ENCODE results near the gene MAD1L1.
"Not testable (repeated sequence)": the region's sequence is repeated elsewhere in the genome, so short reads cannot be mapped to it uniquely, and the experiment has no call there.

MAD1L1 gene

DNA sequence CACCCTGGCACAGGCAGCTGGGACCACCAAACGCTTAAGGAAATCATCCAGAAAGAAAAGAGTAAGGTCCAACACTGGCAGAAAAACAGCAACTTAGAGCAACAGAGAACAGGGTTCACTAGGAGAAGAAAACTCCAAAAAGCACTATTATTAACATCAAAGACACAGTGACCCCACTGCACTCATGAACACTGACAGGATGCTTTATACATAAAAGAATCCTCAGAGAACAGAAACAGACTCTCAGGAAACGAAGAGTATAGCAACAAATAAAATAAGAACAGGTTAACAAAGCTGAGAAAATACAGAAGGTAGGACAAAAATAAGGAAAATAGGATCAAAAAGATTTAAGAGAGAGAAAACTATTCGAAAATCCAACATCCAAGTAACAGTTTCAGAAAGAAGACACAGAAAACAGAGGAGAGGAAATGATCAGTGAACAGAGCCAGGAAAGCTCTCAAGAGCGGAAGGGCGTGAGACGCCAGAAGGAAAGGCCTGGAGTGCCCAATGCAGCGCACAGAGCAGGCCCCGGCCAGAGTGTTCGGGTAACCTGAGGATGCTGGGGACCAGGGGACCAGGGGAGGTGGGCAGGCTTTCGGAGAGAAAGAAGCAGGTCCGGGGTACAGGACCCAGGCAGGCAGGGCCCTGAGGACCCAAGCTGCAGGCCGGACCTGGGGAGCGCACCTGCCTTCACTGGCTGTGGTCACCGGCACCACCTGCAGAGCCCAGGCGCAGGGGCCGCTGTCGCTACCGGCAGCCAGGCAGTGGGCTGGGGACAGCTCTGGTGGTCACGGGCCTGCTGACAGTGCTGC is 258.2 kb downstream of the MAD1L1 start:
- Histone ChIP-seq H3K27ac (ENCODE audit: low read depth, low read length) (no peak overlapping the region), H3K9me3 (ENCODE audit: low read length) (no peaks in the 10 kb centered on the region), H3K36me3 (ENCODE audit: insufficient read depth, low read length) (no peaks in the 10 kb centered on the region), H3K4me1 (ENCODE audit: insufficient read depth, low read length) (no peaks in the 10 kb centered on the region), H3K9ac (ENCODE audit: low read length) (no peak overlapping the region), H3K4me3 (ENCODE audit: low read depth in 1 of 2, low read length in 2 of 2) (no peak overlapping the region), H3K27me3 (ENCODE audit: control insufficient read depth in 1 of 2, insufficient read depth in 2 of 2, low read length in 2 of 2) (no peaks in the 10 kb centered on the region)

GRCh38 chr7:1973321-1974251 is 259.2 kb downstream of the MAD1L1 start:
- Histone ChIP-seq H3K4me1 (ENCODE audit: insufficient read depth, low read length) (no peaks in the 10 kb centered on the region), H3K9me3 (ENCODE audit: low read length) (no peaks in the 10 kb centered on the region), H3K27me3 (ENCODE audit: control insufficient read depth in 1 of 2, insufficient read depth in 2 of 2, low read length in 2 of 2) (no peaks in the 10 kb centered on the region), H3K36me3 (ENCODE audit: insufficient read depth, low read length) (no peaks in the 10 kb centered on the region), H3K4me3 (ENCODE audit: low read depth in 1 of 2, low read length in 2 of 2) (no peak overlapping the region), H3K27ac (ENCODE audit: low read depth, low read length) (no peak overlapping the region), H3K9ac (ENCODE audit: low read length) (no peak overlapping the region)

DNA sequence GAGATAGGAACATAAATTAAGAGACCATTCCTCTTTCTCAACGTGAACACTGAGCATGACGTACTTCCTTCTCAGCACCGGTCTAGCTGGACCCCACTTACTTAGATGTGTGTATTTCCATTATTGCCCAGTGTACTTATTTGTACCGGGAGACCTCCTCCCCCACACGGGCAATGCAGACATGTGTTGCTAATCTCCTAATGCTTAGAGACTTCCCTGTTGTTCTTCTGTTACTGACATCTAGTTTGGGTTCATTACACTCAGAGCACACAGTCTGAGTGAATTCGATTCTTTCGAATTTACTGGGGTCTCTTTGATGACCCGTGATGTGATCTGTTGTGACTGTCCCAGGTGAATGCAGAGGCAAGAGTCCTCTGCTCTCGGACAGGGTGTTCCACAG is 260.0 kb downstream of the MAD1L1 start:
- H3K27ac ChIP-seq (ENCODE audit: low read depth, low read length), result no peak overlapping the region
- no peak overlapping the region for H3K4me3 ChIP-seq (ENCODE audit: low read depth in 1 of 2, low read length in 2 of 2)
- no peaks in the 10 kb centered on the region for H3K4me1 ChIP-seq (ENCODE audit: insufficient read depth, low read length)
- no peaks in the 10 kb centered on the region for H3K36me3 ChIP-seq (ENCODE audit: insufficient read depth, low read length)
- no peaks in the 10 kb centered on the region for H3K9me3 ChIP-seq (ENCODE audit: low read length)
- H3K27me3 ChIP-seq (ENCODE audit: control insufficient read depth in 1 of 2, insufficient read depth in 2 of 2, low read length in 2 of 2), result no peaks in the 10 kb centered on the region
- H3K9ac ChIP-seq (ENCODE audit: low read length), result no peak overlapping the region

DNA sequence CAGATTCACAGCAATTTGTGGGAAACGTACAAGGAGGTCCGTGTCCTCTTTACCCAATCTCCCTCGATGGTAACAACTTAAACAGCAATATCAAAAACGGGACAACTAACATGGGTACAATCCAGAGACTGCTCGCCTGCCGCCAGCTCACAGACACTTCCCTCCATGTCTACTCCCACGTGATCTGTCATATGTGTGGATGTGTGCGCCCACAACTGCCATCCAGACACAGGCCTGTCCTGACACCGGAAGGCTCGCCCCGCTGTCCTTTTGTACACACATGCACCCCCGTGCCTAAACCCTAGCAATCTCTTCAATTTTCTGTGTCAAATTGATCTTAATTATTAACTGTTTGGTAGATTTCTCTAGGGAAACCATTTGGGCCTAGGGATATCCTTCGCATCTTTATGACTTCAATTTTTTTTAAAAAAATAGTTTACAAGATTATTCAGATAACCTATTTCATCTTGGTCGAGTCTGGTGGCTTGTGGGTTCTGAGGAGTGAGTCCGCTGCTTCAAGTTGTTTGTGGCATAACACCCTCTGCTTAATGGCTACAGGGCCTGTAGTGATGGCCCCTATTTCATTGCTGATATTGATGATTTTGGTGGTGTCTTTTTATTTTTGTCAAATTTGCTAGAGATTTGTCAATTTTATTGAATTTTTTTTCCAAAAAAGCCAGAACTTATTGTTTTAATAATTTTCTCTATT is 260.6 kb downstream of the MAD1L1 start:
- H3K9me3 ChIP-seq (ENCODE audit: low read length), result no peaks in the 10 kb centered on the region
- no peaks in the 10 kb centered on the region for H3K27me3 ChIP-seq (ENCODE audit: control insufficient read depth in 1 of 2, insufficient read depth in 2 of 2, low read length in 2 of 2)
- no peak overlapping the region for H3K27ac ChIP-seq (ENCODE audit: low read depth, low read length)
- no peak overlapping the region for H3K9ac ChIP-seq (ENCODE audit: low read length)
- no peaks in the 10 kb centered on the region for H3K36me3 ChIP-seq (ENCODE audit: insufficient read depth, low read length)
- H3K4me3 ChIP-seq (ENCODE audit: low read depth in 1 of 2, low read length in 2 of 2), result no peak overlapping the region
- no peaks in the 10 kb centered on the region for H3K4me1 ChIP-seq (ENCODE audit: insufficient read depth, low read length)

- Histone ChIP-seq H3K36me3 (ENCODE audit: insufficient read depth, low read length) (no peaks in the 10 kb centered on the region), H3K4me3 (ENCODE audit: low read depth in 1 of 2, low read length in 2 of 2) (no peak overlapping the region), H3K4me1 (ENCODE audit: insufficient read depth, low read length) (no peaks in the 10 kb centered on the region), H3K27ac (ENCODE audit: low read depth, low read length) (no peak overlapping the region), H3K9ac (ENCODE audit: low read length) (no peak overlapping the region), H3K27me3 (ENCODE audit: control insufficient read depth in 1 of 2, insufficient read depth in 2 of 2, low read length in 2 of 2) (no peaks in the 10 kb centered on the region), H3K9me3 (ENCODE audit: low read length) (no peaks in the 10 kb centered on the region)
Observed at GRCh38 chr7:1970895-1971294, 261.9 kb downstream of the MAD1L1 start.

GRCh38 chr7:1970285-1970660 is 262.5 kb downstream of the MAD1L1 start:
- H3K4me1 ChIP-seq (ENCODE audit: insufficient read depth, low read length); H3K4me3 ChIP-seq (ENCODE audit: low read depth in 1 of 2, low read length in 2 of 2); H3K9me3 ChIP-seq (ENCODE audit: low read length); H3K27me3 ChIP-seq (ENCODE audit: control insufficient read depth in 1 of 2, insufficient read depth in 2 of 2, low read length in 2 of 2); H3K27ac ChIP-seq (ENCODE audit: low read depth, low read length); H3K9ac ChIP-seq (ENCODE audit: low read length); H3K36me3 ChIP-seq (ENCODE audit: insufficient read depth, low read length): not testable (repeated sequence)

GRCh38 chr7:1969459-1970284 is 263.1 kb downstream of the MAD1L1 start:
- H3K4me3 ChIP-seq (ENCODE audit: low read depth in 1 of 2, low read length in 2 of 2), result no peak overlapping the region
- H3K27me3 ChIP-seq (ENCODE audit: control insufficient read depth in 1 of 2, insufficient read depth in 2 of 2, low read length in 2 of 2), result no peaks in the 10 kb centered on the region
- no peaks in the 10 kb centered on the region for H3K4me1 ChIP-seq (ENCODE audit: insufficient read depth, low read length)
- no peak overlapping the region for H3K27ac ChIP-seq (ENCODE audit: low read depth, low read length)
- H3K9me3 ChIP-seq (ENCODE audit: low read length), result no peaks in the 10 kb centered on the region
- H3K9ac ChIP-seq (ENCODE audit: low read length), result no peak overlapping the region
- H3K36me3 ChIP-seq (ENCODE audit: insufficient read depth, low read length), result no peaks in the 10 kb centered on the region

- no peaks in the 10 kb centered on the region for H3K9me3 ChIP-seq (ENCODE audit: low read length)
- no peaks in the 10 kb centered on the region for H3K27me3 ChIP-seq (ENCODE audit: control insufficient read depth in 1 of 2, insufficient read depth in 2 of 2, low read length in 2 of 2)
- H3K9ac ChIP-seq (ENCODE audit: low read length), result no peak overlapping the region
- H3K4me3 ChIP-seq (ENCODE audit: low read depth in 1 of 2, low read length in 2 of 2), result no peak overlapping the region
- no peak overlapping the region for H3K27ac ChIP-seq (ENCODE audit: low read depth, low read length)
- H3K4me1 ChIP-seq (ENCODE audit: insufficient read depth, low read length), result no peaks in the 10 kb centered on the region
- no peaks in the 10 kb centered on the region for H3K36me3 ChIP-seq (ENCODE audit: insufficient read depth, low read length)
Observed at GRCh38 chr7:1968397-1969111, 264.2 kb downstream of the MAD1L1 start.

DNA sequence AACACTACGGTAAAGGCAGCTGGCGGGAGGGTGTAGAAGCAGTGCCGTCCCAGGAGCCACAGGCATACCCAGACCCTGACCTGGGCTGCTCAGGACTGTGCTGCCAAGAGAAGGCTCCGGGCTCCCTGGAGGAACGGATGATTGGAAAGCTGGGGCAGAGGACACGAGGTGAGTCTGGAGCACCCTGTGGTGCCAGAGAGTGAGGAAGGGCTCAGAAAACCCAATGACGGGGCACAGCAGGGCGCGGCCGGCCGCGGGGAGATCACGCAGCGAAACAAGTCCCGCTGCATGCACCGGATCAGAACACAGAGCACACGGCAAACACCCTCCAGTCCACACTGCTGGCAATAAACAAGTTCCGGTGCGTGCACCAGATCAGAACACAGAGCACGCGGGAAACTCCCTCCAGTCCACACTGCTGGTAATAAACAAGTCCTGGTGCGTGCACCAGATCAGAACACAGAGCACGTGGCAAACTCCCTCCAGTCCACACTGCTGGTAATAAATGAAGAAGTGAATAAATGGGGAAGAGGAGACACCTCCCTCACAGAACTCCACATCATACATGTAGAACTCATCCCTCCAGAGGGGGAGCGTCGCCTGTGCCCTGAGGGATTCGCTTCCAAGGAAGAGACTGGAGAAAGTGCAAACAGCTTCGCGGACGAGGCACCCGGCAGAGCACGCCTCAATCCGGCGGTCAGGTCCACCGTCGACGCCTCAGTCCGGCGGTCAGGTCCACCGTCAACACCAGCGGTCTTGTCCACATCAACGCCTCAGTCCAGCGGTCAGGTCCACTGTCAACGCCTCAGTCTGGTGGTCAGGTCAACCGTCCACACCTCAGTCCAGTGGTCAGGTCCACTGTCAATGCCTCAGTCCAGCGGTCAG is 265.0 kb downstream of the MAD1L1 start:
- no peaks in the 10 kb centered on the region for H3K9me3 ChIP-seq (ENCODE audit: low read length)
- H3K9ac ChIP-seq (ENCODE audit: low read length), result no peak overlapping the region
- no peak overlapping the region for H3K4me3 ChIP-seq (ENCODE audit: low read depth in 1 of 2, low read length in 2 of 2)
- H3K27me3 ChIP-seq (ENCODE audit: control insufficient read depth in 1 of 2, insufficient read depth in 2 of 2, low read length in 2 of 2), result no peaks in the 10 kb centered on the region
- H3K36me3 ChIP-seq (ENCODE audit: insufficient read depth, low read length), result no peaks in the 10 kb centered on the region
- no peak overlapping the region for H3K27ac ChIP-seq (ENCODE audit: low read depth, low read length)
- no peaks in the 10 kb centered on the region for H3K4me1 ChIP-seq (ENCODE audit: insufficient read depth, low read length)
